Activated CD8-positive, alpha-beta memory T cell treated with anti-CD3 and anti-CD28 coated beads, Interleukin-2, amount 50 U/mL, for 24 hours (primary cell): ENCODE data around the gene SYNGAP1.

Source experiments
- DNase-seq: peaks from one replicate; pipeline ENCODE4 v3.0.0-alpha.2; 2020; ENCODE audit errors: extremely low read depth

The SYNGAP1 gene

DNA sequence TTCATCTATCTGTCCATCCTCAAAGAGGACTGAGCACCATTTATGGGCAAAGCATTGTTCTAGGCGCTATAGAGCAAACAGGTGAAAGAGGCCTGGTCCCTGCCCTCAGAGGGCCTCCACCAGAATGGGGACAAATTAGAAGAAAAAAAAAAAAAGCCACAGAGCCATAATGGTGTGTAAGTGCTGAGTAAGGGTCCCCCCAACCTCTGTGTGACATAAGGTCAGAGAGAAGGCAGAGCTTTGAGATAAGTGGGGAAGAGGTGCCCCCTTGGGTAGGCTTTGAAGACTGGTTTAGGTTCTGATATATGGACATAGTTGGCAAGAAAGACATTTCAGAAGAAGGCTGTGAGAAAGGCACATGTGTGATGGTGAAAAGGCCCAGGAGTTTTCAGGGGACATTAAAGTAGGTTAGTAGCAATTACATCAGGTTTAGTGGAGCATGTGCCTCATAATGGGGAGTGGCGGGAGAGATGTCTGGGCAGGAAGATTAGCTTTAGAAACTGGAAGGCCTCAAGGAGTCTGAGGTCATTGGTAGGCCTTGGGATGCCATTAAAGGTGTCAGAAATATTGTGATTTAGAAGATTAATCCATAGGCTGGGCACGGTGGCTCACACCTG, 19.2 kb downstream of the SYNGAP1 start:
- DNase-seq: no peak

DNA sequence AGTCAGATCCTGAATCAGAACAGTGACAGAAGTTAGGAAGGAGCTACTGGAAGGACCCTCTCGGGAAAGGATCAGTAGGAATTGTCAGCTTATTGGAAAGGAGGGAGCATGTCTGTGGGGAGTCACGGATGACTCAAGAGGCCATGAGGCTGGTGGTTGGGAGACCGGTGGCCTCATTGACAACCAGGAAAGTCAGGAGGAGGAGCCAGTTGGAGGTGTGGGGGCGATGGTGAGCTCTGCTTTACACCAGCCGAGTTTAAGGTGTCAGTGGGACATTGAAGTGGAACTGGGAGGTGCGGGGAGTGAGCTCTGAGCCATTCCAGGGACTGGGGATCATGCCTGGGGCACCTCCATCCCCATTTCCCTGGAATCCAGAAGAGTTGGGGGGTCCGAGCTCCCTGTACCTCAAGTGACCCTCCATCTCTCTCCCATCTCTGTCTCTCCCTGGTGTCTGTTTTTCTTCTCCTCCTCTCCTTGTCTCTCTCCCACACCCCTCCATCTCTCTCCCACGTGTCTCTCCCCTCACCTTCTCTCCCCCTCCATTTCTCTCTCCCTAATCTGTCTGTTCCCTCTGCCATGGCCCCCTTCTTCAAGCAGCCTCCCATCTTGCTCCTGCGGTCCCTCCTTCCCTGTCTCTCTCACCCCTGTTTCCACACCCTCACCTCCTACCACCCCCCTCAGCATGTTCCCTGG, 20.2 kb downstream of the SYNGAP1 start:
- no peak for DNase-seq

DNA sequence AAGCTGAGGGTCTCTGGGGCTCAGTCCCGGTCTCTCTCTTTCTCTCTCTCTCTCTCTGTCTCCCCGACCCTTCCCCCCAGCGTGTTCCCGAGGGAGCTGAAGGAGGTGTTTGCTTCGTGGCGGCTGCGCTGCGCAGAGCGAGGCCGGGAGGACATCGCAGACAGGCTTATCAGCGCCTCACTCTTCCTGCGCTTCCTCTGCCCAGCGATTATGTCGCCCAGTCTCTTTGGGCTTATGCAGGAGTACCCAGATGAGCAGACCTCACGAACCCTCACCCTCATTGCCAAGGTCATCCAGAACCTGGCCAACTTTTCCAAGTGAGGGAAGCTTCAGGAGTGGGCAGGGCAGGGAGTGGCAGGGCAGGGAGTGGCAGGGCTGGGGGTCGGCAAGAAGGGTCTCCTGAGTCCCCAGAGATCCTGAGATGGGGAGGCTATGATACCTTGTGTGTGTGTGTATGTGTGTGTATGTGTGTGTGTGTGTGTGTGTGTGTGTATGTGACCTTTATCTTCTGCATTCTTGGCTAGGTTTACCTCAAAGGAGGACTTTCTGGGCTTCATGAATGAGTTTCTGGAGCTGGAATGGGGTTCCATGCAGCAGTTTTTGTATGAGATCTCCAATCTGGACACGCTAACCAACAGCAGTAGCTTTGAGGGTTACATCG, 20.9 kb downstream of the SYNGAP1 start:
- DNase-seq: no peak

DNA sequence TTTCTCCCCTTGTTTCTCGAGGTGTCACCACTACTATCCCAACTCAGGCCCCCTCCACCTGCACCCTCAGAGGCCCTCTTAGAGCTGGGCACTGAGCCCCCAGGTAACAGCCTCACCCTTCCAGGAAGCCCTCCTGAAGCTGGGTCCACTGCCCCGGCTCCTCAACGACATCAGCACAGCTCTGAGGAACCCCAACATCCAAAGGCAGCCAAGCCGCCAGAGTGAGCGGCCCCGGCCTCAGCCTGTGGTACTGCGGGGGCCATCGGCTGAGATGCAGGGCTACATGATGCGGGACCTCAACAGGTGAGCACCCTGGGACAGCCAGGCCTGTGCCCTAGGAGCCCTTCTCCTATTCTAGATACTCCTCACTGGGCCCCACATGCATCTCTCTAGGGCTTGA, 21.6 kb downstream of the SYNGAP1 start:
- no peak for DNase-seq

DNA sequence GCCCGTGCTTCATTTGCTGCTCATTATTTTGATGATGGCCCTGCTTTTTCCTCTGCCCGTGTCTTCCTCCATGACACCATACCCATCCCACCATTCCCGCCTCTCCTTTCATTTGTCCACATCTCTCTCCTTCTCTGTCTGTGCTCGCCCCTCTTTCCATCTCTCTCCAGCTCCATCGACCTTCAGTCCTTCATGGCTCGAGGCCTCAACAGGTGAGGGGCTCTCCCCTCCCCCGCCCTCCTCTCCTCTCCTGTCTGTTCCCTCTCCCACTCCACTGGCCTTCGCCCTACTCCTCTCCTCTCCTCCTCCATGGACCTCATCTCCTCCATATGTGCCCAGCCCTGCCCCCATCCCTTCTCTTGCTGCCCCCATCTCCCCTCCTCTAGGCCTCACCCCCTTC, 22.4 kb downstream of the SYNGAP1 start:
- DNase-seq: no peak

DNA sequence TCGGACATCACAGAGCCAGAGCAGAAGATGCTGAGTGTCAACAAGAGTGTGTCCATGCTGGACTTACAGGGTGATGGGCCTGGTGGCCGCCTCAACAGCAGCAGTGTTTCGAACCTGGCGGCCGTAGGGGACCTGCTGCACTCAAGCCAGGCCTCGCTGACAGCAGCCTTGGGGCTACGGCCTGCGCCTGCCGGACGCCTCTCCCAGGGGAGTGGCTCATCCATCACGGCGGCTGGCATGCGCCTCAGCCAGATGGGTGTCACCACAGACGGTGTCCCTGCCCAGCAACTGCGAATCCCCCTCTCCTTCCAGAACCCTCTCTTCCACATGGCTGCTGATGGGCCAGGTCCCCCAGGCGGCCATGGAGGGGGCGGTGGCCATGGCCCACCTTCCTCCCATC, 23.2 kb downstream of the SYNGAP1 start:
- no peak for DNase-seq

DNA sequence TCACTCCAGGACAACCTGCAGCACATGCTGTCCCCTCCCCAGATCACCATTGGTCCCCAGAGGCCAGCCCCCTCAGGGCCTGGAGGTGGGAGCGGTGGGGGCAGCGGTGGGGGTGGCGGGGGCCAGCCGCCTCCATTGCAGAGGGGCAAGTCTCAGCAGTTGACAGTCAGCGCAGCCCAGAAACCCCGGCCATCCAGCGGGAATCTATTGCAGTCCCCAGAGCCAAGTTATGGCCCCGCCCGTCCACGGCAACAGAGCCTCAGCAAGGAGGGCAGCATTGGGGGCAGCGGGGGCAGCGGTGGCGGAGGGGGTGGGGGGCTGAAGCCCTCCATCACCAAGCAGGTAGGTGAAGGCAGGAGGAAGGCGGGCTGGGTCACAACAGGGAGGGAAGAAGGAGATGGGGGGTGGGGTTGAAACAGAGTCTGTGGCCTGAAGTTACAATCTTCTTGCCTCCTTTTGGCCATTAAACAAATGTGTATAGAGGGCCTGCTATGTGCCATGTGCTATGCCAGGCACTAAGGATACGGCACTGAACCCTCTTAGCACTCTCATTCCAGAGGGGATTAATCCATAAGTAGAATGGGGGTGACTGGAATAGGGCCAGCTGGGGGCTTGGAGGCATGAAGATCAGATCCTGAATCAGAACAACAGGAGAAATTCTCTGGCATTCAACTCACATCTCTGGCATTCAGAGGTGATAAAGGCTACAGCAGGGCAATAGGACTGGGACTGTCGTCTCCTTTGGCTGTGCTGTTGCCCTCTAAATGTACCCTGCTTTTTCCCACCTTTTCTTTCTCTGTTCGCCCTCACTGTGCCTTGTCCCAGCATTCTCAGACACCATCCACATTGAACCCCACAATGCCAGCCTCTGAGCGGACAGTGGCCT, 24.0 kb downstream of the SYNGAP1 start:
- no peak for DNase-seq

DNA sequence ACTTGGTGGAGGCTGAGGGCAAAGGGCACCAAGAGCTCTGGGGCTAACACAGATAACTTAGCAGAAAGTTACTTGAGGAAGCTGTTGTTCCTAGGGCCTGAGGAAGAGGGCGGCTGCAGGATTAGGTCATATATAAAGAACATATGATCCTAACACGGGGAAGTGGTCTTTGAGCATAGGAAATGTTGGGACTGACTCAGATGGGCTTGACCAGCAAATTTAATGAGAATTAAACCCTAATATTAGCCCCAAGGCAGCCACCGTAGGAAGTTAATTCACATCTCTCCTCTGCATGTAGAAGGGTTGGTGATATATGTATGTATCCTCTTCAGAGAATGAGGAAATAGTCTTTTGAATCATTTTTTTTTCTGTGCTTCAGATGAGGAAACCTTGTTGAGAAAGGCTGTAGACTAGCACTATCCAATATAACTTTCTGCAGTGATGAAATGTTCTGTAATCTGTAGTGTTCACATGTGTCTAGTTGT, 25.3 kb downstream of the SYNGAP1 start:
- no peak for DNase-seq

DNA sequence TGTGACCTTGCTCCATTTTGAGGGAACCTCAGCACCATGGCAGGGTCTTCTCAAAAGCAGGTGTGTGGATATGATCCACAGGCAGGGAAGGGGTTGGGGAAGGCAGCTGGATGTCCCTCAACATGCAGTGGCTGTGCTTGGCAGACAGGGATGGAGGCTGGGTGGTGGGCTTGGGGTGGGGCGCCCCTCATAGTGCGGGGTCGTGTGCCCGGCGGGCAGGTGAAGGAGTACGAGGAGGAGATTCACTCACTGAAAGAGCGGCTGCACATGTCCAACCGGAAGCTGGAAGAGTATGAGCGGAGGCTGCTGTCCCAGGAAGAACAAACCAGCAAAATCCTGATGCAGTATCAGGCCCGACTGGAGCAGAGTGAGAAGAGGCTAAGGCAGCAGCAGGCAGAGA, 26.5 kb downstream of the SYNGAP1 start:
- no peak for DNase-seq

DNA sequence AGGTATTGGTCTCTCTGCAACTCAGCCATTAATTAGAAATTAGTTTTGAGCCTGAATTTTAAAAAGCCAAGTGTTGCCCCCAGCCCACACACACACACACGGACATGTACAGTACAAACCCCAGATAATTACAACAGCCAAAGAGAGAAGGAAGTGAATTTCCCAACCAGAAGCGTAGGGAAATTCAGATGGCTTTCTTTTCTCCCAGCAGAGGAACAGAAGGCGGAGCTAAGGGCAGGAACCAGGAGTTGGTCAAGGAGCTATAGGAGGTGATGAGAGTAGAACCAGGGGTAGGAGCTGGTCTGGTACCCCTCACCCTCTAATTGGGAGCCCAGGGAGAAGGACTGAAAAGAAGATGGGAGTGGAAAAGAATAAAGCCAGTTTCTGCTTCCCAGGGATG, 30.6 kb downstream of the SYNGAP1 start:
- no peak for DNase-seq

DNA sequence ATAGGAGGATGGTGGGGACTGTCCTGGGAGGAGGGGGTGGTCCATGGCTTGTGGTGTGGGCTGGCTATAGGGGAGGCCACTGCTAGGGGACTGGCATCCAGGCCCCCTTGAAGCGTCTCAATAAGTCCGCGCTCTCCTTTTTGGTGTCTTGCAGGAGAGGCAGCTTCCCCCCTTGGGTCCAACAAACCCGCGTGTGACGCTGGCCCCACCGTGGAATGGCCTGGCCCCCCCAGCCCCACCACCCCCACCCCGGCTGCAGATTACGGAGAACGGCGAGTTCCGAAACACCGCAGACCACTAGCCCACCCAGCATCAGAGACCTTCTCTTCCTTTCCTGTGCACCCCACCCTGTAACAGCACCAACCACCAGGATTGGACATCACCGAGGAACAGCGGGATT, 31.7 kb downstream of the SYNGAP1 start:
- DNase-seq: no peak

DNA sequence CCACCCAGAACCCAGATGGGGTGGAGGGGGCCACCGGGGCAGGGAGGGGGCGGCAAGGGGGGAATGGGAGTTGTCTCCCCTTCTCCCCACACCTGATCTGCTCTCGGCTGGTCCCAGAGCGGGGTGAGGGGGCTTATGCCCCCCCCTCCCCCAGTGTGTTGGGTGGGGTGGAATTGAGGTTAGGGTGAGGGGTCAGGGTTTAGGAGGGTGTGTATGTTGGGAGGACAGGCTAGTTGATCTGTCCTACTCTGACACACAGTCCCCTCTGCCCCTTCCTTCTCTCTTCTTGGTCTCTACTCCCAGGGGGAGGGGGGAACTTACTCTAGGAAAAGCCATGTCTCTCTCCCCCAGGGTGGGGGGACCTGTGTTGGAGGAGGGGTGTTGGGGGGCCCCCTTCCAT, 32.6 kb downstream of the SYNGAP1 start:
- no peak for DNase-seq

DNA sequence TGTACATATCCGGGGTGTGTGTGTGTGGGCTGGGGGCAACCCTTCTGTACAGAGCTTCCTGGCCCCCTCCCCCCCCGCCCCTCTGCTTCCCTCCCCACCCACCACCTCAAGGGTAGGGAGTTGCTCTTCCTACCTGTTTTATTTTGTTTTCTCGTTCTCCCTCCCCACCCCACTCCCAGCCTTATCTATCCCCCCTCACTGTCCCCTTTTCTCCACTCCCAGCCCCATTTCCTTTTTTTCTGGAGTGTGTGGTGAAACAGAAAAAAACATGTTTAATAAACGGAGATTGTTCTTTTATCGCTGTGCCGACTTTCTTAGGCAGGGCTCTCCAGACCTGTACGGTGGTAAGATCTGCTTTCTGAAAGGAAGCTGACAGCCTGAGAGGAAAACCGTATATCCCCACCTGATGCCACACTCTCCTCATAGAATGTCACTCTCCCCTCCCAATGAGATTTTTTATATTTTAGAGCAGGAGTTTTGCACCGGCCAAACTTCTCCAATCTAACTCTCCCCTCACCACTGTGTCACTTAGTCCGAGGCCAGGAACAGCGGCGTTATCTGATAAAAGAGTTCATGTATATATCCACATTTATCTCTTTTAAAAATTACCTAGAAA, 33.6 kb downstream of the SYNGAP1 start:
- DNase-seq: no peak

DNA sequence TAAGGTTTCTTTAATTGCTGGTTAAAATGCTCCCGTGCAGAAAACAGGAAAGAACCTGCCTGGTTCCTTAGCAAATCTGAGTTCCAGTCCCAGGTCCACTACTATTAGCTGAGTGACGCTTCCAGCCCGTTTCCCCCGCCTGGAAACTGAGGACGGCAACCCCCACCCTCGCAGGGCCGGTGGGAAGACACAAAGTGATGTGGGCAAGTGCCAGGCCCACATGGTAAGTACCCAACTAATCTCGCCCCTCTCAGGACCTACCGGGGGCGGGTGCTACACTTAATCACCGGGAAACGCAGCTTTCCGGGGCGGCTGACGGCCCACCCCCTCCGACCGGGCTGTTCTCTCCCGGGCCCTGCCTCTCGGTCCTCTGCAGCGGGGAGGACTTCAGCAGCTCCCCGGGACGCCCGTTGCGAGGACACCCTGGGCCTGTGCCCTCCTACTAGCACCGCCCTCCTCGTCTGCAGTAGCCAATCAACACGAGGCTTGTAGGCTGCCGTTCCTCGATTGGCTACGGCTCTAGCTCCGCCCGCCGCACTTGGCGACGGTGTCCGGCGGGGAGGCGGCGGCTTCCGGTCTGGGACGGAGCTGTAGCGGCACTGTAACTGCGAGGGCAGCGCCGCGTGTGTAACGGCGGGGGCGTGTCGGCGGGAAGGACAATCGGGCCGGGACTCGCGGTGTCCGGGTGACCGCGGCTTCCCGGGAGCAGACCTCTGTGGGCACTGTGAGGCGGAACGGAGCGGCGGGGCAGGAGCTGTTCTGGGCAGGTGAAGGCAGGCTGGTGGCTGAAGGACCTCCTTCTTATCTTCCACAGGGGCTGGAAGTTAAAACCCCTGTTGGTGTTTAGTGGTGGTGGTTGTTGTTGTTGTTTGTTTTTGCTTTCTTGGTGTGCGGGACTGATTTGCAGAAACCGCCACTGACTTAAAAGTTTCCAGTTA, 34.4 kb downstream of the SYNGAP1 start, which contains the start of gene ZBTB9:
Gene ZBTB9 (plus strand): TSS at position 568 of the 938 bp plus-strand sequence. CDS start 525 bp downstream, outside the sequence.
- peak; percentile 83 for DNase-seq

DNA sequence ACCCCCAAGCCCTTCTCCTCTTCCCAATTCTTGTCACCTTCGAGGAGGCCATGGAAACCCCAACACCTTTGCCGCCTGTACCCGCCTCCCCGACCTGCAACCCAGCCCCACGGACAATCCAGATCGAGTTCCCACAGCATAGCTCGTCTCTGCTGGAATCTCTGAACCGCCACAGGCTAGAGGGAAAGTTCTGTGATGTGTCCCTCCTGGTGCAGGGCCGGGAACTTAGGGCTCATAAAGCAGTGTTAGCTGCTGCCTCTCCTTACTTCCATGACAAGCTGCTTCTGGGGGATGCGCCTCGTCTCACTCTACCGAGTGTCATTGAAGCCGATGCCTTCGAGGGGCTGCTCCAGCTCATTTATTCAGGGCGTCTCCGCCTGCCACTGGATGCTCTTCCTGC, 35.2 kb downstream of the SYNGAP1 start:
- no peak for DNase-seq

DNA sequence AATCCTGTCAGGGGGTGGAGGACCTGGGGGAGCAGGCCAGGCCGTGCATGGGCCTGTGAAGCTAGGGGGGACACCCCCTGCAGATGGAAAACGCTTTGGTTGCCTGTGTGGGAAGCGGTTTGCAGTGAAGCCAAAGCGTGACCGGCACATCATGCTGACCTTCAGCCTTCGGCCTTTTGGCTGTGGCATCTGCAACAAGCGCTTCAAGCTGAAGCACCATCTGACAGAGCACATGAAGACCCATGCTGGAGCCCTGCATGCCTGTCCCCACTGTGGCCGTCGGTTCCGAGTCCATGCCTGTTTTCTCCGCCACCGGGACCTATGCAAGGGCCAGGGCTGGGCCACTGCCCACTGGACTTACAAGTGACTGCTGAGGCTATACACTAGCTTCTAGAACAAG, 36.3 kb downstream of the SYNGAP1 start:
- no peak for DNase-seq

DNA sequence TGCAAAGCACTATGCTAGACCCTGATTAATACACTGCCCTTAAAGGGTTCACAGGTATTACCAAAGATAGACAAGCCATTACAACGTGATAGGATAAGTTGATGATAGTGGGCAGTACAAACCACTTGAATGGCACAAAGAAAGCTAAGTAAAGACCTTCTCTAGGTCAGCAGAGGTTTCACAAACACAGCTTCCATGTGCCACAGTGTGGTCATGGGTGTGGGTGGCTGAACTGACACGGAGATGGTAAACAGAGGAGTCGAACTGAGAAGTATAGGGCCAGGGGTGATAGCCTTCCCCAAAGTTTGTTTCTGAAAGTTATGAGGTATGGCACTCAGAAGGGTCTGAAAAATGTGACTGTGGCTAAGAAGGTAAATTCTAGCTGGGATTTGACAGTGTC, 38.8 kb downstream of the SYNGAP1 start:
- no peak for DNase-seq

DNA sequence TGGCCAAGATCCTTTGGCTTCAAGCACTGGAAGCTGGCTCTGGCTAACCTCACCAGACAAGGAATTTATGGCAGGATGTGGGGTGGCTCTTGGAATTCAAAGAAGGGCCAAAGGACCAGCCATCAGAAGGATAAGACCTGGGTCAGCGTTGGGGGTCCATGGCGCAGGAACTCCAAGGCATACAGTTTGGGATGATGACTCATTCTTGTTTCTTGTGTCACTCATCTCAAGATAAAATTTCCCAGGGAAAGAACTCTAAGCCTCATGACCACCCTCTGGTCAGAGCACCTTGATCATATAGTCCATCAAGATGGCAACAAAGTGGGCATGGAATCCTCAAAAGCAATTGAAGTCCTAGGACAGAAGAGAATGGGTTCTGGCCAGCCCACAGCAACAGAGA, 39.4 kb downstream of the SYNGAP1 start:
- no peak for DNase-seq

DNA sequence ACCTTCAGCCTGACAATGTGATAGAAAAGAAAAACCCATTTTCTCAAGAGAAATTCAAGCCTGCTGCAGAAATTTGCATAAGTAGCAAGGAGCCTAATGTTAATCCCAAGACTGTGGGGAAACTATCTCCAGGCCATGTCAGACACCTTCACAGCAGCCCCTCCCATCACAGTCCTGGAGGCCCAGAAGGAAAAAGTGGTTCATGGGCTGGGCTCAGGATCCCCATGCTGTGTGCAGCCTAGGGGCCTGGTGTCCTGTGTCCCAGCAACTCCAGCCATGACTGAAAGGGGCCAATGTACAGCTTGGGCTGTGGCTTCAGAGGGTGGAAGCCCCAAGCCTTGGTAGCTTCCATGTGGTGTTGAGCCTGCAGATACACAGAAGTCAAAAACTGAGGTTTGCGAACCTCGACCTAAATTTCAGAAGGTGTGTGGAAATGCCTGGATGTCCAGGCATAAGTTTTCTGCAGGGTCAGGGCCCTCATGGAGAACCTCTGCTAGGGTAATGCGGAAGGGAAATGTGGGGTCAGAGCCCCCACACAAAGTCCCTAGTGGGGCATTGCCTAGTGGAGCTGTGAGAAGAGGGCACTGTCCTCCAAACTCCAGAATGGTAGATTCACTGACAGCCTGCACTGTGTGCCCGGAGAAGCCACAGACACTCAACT, 46.3 kb downstream of the SYNGAP1 start:
- DNase-seq: no peak

DNA sequence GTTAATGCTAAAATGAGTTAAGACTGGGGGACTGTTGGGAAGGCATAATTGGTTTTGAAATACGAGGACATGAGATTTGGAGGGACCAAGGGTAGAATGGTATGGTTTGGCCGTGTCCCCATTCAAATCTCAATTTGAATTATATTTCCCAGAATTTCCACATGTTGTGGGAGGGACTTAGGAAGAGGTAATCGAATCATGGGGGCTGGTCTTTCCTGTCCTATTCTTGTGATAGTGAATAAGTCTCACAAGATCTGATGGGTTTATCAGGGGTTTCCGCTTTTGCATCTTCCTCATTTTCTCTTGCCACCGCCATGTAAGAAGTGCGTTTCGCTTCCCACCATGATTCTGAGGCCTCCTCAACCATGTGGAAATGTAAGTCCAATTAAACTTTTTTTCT, 47.2 kb downstream of the SYNGAP1 start:
- DNase-seq: no peak
